GM21717 (cell line): ENCODE data around the gene MSMB.
"Not testable (repeated sequence)": the region's sequence is repeated elsewhere in the genome, so short reads cannot be mapped to it uniquely, and the experiment has no call there.

Experiments
- ATAC-seq: cut with Tn5 transposase; IDR thresholded peaks from one replicate; pipeline ENCODE4 v1.9.1; 2021; ENCODE audit warnings: mild to moderate bottlenecking, moderate library complexity; ENCODE audit not compliant: unreplicated experiment

The MSMB gene, protein sequence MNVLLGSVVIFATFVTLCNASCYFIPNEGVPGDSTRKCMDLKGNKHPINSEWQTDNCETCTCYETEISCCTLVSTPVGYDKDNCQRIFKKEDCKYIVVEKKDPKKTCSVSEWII

GRCh38 chr10:46046261-46046660 is at the start of gene MSMB:
Gene MSMB (minus strand): TSS chr10:46046269. CDS start chr10:46046237, 32 bp downstream.
- no peak for ATAC-seq

DNA sequence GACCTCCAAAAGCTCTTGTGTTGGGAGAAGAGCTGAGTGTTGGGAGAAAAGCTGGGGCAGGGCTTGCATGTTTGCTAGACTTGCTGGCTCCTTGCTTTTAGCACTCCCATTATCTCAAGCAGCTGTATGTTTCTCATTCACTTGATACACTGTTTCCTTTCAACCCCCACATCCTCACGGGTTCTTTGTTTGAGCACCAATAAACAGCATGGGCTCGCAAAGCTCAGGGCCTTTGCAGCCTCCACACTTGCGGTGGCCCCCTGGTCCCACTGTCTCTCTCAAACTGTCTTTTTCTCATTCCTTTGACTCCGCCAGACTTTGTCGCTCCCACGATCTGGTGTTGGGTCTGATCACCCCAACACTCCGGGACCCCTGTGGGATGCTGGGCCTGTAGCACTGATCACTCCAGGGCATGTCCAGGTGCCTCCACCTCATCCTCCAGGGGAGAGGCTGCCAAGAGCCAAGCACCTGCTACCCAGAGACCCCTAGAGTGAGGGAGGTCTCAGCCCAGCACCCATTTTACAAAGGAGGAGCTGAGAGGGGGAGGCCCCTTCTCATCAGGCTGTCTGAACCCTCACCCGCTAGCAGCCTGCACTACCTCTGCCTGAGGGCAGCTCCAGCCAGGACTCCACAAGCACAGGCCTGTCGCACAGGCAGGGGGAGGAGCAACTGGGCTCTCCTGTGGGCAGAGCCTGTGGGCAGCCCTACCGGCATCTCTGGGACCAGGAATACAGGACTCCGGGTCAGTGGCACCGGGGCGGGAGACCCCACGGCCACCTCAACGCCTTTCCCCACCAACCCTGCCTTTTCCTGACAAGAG is 49.1 kb upstream of the MSMB start:
- ATAC-seq = no peak

DNA sequence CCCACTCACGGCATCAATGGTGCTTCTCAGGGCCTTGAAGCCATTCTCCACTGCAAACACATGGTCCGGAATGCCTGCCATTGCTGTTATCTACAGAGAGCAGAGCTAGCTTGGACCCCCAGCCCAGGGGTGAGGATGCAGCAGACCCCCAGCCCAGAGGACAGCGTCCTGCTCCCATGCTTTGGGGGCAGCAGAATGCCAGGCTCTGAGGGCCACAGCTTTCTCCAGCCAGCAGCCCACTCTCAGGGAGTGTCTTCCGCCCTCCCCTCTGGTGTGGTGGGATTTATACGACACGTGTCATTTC is 48.1 kb upstream of the MSMB start:
- no peak for ATAC-seq

DNA sequence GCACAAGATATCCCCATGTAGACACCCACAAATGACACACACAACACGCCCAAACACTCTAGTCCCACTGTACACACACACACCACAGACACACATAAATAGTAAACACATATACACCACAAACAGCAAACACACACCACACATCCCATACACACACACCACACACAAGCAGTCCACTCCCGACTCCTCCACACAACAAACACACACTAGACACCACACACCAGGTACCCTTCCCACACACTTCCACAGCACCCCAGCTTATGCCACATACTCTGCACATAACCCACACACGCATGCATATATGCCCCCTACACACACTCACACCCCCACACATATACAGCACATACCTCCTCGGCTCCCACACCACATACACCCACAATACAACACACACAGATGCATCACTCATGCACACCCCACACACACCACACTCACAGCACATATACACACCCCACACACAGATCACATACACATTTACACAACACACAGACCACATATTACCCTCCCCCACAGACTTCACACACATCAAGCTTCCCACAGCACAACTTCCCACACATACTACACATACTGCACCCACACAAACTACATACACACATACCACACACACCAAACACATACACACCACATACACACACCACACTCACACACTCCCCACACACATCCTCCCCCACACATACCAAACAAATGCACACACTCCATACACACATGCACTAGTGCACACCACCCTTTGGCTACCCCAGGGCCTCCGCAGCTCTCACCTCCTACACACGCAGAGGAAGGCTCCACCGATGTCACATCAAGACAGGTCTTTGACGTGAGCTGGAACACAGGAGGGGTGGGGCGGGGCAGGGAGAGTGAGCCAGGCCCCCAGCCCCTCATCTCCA is 47.5 kb upstream of the MSMB start:
- not testable (repeated sequence) for ATAC-seq

GRCh38 chr10:46092524-46093081 is 46.5 kb upstream of the MSMB start:
- no peak for ATAC-seq

DNA sequence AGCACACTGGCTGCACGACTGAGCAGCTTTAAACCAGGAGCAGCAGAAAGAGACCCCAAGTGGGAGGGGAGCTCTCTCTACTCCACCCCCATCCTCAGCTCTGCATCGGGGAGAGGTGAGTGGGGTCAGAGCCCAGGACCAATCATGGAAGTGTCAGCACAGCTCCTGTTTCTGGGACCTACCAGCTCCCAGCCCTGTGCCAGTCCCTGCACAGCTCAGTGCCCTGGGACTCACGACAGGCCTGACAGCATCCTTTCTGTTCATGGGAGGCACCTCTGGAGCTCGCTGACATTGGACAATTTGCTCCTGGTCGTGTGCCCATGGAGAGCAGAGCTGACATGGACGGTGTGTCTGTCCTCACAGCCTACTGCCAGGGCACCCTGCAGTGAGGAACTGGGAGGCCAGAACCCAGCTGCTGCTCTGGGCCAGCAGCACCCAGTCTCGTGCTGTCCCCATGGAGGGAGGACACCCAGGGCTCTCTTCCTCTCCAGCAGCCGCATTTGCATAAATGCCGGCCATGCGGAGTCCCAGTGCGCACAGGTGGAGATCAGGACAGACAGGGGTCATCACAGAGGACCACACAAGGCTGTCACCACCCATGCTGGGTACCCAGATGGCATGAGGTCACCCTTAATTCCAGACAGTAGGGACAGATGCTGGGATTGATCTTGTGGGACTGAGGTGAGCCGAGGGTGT is 45.9 kb upstream of the MSMB start:
- no peak for ATAC-seq

GRCh38 chr10:46091080-46091827 is 45.2 kb upstream of the MSMB start:
- no peak for ATAC-seq

DNA sequence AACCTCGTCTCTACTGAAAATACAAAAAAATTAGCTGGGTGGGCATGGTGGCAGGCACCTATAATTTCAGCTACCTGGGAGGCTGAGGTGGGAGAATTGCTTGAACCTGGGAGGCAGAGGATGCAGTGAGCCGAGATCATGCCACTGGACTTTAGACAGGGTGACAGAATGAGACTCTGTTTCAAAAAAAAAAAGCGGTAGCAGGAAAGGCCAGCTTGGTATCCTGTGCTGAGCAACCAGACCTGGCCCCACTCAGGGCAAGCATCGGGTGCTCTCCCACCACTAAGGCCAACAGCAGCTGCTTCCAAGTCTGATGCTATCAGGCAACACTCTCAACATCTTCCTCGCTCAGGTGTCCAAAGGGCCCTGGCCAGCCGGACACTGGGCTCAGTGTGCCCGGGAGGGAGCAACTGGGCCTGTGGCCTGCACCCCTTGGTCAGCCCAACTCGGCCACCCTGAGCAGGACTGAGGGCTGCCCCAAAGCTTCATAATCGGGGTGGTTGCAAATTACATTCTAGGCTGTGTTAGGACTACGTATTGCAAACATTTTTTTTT is 44.3 kb upstream of the MSMB start:
- no peak for ATAC-seq

- not testable (repeated sequence) for ATAC-seq
These were observed 41.3 kb upstream of the MSMB start for GRCh38 chr10:46087381-46087780.

GRCh38 chr10:46084321-46085165 is 38.5 kb upstream of the MSMB start:
- no peak for ATAC-seq

GRCh38 chr10:46080886-46081285 is 34.8 kb upstream of the MSMB start:
- no peak for ATAC-seq

GRCh38 chr10:46079831-46080585 is 33.9 kb upstream of the MSMB start:
- ATAC-seq = no peak

GRCh38 chr10:46077731-46078413 is 31.8 kb upstream of the MSMB start:
- no peak for ATAC-seq

GRCh38 chr10:46077141-46077554 is 31.1 kb upstream of the MSMB start:
- ATAC-seq = no peak

- no peak for ATAC-seq
These were observed 29.8 kb upstream of the MSMB start for GRCh38 chr10:46075869-46076268.

DNA sequence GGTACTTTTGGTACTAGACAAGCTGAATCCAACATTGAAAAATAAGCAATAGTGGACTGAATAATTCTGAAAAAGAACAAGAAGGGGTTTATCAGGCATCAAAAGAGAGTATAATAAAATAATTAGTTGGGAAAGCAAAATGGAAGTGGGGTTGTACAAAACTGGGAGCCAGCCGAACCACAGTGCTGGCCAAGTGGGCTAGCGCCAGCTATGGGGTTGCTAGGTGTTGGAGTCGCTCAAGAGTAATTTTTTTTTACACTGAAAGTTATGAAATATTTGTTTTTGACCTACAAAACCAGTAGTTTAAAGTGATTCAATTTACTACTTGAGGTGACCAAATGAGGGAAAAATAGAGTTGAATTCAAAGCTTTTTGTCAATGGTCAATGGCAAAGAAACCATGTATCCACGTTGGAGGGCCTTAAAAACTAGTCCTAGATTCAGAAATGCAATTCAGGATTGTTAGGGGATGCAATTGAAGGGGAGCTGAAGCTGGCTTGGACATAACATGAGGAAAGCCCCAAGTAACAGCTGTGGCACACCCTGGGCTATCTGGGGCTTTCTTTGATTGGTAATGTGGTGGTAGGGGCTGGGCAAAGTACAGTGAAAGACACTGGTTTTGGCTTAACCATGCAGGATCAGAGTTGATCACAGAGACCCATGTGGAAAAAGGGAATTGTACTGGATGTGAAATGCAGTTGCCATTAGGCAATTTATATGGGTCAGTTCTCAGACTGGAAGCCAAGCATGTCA is 28.3 kb upstream of the MSMB start:
- ATAC-seq = no peak

GRCh38 chr10:46073564-46073963 is 27.5 kb upstream of the MSMB start:
- no peak for ATAC-seq
